NCI-H748 (cell line): ENCODE data around the gene HOXB3.

Experiments
- DNase-seq: peaks from one replicate; lab custom pipeline; 2025; ENCODE audit not compliant: unreplicated experiment; lab: John Stamatoyannopoulos, UW

Gene HOXB3

DNA sequence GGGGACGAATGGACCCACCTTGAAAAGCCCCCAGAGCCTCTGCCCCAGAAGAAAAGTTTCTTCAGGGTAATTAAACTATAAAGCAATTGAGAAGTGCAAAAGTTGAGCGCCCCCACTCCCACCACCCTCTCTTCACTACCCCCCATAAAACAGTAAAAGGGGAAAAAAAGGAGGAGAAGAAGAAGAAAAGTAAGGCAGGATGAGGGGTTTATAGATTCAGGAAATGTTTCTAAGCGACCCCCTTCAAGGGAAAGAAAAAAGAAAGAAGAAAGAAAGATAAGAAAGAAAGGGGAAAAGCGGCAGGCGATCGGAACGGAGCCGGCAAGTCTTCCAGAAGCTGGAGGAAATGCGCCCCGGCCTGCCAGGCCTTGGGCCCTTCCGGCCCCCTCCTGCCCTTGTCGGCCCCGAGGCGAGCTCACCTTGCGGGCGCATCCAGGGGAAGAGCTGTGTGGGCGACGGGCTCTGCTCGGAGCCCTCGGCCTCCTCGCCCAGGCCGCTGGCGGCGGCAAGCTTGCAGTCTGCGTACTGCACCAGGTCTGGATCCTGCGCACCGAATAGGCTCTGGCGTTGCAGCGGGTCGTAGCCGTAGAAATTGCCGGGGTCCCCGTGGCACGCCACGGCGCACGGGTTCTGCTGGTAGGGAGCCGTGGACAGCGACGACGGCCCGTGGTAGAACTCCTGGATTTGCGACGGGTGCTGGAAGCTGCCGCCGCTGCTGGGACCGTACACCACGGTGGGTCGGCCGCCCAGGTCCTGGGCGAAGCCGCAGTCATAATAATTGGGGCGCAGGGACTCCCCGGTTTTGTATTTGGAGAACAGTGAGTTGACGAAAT, 24.0 kb upstream of the HOXB3 start:
- peak; percentile 80 for DNase-seq

DNA sequence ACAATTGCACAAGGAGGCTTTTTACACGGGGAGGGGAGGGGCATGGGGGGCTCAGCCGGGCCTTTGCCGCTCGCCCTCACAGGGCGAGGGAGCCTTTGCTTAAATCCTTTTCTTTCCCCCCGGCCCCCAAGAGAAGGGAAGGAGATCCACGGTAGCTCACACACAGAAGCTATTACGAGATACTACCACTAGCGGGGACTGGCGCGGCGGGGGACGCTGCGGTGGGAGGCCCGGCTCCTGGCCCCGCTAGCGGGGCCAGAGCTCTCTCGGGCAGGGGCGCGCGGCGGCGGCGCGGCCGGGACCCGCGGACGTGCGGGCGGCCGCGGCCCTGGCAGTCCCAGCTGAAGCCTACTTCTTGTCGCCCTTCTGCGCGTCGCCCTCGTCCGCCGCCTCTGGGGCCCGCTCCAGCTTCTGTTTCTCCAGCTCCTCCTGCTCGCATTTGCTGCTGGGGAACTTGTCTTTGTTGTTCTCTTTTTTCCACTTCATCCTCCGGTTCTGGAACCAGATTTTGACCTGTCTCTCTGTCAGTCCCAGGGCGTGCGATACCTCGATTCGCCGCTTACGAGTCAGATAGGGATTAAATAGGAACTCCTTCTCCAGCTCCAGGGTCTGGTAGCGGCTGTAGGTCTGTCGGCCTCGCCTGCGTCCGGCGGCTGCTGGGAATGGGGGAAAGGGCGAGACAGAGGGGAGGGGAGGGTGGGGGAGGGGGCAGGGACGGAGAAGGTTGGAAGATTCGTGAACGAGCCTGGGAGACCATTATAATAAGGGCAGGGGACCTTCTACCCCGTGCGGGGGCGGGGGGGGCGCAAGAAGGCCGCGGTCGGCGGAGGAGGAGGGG, 23.0 kb upstream of the HOXB3 start:
- peak; percentile 66 for DNase-seq

DNA sequence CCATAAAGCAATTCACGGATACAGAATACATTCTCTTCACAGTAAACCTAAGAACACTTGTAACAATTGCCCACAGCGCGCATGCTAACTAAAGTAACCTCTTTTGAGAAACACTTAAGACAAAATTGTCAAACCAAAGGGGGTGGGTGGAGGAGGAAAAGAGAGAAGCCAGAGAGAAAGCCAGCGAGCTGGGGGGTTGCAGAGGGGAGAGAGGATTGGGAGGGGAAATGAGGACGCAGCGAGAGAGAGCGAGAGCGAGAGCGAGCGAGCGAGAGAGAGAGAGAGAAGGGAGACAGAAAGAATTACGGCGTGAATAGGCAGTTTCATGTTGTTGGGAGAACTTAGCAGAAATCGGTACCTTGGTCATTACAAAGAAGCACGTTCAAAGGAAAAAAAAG, 22.4 kb upstream of the HOXB3 start:
- DNase-seq = peak; percentile 57

DNA sequence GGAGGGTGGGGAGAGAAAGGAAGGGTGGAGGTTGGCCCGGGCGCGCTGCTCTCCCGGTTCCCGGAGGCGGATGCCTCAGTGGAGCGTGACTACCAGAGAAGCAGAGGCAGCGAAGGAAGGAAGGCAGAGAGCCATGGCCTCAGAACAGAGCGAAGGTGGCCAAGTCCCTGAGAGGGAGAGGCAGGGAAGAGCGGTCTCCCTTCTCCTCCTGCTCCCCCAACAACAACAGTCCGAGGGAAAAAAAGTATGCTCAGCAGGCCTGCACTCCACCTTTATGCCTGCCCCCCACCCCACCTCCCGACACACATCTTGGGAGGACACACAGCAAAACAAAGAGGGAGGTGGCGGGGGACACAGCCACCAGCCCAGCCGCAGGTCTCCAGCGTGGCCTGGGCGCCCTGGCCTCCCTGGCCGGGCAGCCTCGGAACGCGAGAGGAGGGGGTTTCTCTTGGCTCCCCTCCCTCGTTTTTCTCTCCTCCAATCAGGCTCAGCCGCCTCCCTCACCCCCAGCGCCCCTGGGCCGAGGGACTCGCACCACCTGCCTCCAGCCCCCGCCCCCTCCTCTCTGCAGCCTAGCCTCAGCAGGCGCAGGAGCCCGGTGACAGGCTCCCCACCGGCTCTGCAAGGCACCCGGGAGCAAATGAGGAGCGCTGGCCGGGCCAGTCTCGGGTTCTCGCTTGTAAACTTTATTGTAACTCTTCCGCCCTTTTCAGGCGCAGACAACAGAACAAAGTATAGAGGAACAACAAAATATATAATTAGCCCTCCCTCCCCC, 21.8 kb upstream of the HOXB3 start:
- DNase-seq = peak; percentile 81

DNA sequence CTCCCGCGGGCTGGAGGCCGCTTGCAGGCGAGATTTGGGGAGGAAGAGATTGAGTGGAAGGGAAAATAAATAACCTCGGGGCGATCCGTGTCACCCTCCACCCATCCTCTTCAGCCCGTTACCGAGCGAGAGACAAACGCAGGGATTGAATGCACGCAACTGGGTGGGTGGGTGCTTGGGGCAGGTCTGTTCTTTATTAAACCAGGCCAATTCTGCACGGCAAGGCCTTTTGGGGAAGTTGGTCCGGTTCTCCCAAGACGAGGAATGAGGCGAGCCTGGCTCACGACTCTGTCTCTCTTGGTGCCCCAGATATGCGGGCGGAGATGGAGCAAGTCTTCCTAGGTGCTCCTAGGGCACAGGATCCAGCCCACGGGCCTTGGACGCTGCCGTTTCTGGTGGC, 21.2 kb upstream of the HOXB3 start:
- peak; percentile 69 for DNase-seq

DNA sequence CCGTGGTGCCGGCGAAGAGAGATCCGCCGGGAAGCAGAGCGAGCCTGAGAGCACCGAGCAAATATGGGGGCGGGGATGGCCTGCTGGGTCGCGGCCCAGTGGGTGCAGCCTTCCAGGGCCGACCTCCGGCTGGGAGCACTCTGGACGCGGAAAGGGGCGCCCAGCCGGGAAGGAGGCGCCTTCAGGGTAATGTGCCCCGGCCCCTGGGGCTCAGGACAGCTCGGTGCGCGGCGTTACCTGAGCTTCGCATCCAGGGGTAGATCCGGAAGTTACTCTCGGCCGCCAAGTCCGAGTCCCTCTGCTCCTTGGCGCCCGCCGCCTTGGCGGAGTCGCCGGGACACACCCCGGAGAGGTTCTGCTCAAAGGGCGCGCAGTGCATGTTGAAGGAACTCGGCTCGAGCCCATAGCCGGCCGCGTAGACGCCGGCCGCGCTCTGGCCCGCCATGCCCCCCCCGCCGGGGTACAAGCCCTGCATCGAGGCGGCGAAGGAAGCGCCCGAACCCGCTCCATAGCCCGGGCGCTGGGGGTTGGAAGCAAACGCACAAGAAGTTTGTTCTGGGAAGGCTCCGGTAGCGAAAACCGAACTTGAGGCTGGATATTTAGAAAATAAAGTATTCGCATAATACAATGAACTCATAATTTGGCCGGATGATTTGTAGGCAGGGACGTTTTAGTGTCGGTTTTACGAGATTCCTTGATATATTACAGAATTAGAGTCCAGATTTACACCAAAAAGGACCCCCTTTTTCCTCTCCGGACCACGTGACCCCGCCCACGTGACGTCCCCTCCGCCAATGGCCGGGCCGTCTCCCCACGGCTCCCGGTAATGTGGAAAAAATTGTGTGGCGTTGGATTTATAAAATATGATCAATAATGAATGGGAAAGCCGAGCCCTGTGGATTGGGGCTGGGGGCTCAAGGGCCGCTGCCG, 20.5 kb upstream of the HOXB3 start, which contains the start of gene HOXB7:
TSS of gene HOXB7 (minus strand) at position 736 of the 930 bp plus-strand sequence. CDS start at position 637, 99 bp downstream.
- peak; percentile 77 for DNase-seq

DNA sequence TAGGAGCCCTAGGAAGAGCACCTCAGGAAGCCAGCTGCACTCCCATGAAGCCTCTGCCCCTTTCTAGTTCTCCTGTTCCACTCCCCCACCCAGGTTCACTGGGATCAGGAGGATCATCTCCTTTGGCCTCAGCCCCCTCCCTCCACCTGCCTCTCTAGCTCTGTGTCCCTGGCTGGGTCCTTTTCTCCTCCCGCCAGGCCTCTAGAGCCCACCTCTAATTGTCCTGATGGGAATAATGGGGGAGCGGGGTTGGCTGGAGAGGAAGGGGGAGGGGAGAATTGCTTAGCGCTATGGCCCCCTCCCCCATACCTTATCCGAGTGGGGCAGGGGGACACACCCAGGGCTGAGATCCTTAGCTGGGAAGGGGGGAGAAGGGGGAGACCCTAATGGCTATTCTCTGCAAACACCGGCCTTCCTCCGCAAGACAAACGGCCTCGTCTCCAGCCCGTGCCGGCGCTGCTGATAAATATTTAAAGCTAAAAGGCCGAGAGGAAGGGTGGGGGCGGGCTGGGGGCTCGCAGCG, 19.8 kb upstream of the HOXB3 start:
- DNase-seq = peak; percentile 70

DNA sequence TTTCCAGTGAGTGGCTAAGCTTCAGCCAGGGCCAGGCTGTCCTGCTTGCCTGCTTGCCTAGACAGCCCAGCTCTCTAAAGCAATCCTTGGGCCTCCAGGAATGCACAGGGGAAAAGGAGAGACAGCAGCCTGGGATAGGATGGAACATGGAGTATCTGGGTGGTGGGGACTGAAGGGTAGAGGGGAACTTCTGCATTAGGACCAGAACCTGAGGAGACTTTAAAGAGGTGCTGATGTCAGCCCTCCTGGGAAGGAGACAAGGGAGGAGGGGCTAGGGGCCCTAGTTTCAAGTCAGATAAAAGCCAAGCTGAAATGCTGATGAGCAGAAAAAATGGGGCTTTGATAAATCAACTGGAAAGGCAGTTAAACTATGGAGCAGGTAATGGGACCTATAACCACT, 19.0 kb upstream of the HOXB3 start:
- no peak for DNase-seq

DNA sequence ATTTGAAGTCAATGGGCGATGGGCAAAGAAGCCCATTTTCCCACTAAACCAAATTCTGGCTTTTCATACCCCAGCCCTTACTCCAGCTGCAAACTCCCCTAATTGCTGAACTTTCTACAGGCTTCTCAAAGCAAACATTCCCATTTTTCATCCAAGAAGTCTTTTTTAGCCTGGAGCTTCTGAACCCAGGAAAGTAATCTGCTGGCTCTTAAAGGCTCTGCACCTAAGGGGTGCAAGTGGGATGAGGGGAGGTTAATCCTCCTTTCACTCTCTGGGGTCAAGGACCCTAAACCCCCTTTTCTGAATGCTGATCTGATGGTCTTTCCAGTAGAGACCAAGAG, 18.4 kb upstream of the HOXB3 start:
- no peak for DNase-seq

DNA sequence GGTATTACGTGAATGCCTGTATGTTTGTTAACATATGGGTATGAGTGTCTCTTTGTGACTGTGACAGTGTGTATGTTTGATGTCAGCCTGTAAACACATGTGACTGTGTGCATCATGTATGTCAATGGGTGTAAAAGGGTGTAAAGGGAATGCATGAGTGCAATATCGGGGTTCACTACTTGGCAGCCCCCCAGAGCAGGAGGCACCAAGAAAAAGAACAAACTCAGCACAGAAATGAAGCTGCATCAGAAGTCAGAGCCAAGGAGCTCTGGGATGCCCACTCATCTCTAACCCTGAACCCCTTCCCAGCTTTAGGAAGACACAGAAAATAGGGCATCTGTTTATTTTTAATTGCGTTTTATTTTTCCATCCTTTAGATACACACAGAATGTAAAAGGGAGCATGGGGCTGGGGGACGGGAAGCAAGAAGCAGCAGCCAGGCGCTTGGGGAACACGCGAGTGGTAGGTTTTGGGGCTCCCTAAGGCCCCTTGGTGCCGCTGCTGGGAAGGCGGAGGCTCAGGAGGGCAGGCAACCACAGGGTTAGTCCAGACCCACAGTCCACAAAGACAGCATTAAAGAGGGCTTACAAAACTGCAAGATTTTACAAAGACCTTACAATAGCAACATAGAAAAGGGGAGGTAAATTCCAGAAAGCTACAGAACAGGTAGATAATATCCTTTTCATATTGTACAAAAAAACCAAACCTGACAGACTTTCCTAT, 17.0 kb upstream of the HOXB3 start:
- DNase-seq = no peak

DNA sequence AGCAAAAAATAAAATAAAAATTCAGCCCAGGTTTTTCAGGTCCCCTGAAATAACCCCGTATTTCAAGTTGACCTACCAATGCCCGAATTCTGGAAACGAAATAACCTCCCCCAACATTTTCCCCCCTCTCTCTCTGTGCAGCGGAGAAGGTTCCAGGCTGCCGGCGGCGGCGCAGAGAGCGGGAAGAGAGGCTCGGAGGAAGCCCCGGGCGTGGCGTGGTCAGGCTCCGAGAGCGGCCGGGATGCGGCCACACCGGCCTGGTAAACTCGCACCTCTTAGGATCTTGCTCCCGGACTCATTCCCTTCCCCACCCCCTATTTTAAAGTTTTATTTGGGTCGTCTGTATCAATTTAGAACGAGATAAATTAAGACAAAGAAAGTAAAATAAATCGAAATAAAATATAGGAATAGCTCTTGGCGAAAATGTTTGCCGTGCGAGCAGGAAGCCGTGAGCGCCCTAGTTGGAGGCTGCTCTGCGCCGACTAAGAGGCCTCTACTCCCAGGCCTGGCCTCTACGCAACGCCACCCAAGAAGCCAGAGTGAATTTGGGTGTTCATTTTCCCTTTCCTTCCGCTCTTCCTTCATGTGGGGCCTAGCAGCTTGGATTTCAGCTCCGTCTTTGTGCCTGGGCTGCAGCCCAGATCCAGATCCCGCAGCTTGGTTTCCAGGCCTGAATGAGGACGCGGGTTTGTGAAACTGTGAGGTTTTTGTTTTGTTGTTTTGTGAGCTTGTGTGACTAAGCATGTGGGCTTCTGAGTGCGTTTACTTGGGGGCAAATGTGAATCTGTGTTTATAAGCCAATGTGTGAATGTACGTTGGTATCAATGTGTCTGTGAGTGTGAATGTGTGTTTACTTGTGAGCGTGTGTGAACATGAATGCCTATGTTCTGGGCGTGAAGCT, 16.2 kb upstream of the HOXB3 start:
- DNase-seq = no peak

DNA sequence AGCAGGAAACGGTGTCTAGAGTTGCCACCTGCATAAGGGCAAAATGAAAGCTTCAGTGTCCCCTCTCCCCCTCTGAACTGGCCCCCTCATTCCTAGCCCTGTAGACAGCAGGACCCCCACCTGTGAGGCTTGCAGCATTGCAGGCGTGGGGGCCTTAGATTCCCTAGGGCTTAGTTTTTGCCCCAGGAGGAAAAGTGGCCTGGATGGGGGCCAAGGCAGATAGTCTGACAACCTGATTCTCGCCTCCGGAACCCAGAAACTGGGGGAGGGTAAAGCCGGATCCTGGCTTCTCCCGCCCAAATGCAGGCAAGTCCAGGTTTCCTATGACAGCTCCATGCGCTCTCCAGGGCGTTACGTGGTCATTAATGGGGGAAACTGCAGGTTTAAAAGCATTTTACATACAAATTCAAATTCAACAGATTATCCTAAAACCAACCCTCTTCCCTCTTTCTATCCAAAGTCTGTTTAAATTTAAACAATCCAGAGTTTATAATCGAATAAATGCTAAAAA, 15.4 kb upstream of the HOXB3 start:
- DNase-seq = no peak

DNA sequence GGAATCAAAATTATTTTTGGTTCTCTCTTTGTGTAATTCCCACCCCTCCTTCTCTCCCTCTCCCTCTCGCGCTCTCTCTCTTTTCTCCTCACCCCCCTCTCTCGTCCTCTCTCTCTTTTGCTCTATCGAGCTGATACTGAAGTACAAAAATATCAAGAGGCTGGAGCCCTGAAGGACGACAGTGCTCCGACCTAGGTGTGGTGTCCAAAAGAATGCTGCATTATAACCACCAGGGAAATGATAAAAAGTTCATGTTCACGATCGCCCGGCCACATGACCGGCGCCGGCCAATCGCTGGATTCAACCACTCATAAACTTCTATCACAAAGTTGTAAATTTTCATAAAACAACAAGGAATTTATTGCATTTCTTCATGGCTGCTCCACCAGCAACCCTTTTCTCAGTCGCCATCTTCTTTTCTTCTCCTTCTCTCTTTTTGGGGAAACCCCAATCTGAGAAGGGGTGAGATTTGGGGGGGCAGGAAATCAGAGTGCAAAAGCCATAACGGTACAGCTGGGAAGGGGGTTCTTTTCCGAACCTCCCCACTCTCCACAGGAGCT, 14.8 kb upstream of the HOXB3 start, which contains the start of gene HOXB6:
TSS of gene HOXB6 (minus strand) at position 217 of the 560 bp plus-strand sequence. CDS start 6,836 bp downstream, outside the sequence.
- DNase-seq = no peak

DNA sequence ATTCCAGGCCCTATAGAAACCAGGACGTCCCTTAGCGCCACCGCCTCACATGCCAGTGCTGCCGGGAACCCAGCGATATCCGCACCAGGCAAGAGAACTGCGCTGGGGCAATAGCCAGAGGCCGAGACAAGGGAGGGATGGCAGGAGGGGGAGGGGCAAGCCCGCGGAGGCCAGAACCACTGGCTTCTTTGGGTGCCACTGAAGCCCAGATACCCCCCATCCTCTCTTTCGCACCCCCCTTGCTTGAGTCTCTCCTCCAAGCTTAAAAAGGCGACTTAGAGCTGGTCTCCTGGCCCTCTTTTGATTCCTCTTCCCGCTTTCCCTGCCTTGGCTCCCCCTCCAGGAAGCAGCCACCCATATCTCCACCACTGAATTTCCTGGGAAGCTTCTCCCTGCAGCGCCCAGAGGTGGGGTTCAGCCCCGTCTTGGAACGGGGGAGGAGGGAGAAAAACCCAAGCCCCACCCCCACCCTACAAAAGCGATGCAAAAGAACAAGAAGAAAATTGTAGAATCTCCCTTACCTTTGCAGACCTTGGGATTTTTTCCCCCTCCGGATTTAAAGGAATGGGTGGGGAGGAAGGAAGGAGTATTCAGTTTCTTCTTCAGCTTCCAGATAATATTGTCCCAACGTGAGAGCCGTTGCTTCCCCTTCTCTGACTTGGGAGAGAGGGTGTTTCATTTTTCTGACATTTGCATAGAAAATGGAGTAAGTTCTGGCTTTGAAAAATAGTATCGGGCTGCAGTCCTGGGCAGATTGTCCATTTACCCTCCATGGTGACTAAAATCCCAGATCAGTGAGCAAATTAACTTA, 14.1 kb upstream of the HOXB3 start:
- peak; percentile 10 for DNase-seq

DNA sequence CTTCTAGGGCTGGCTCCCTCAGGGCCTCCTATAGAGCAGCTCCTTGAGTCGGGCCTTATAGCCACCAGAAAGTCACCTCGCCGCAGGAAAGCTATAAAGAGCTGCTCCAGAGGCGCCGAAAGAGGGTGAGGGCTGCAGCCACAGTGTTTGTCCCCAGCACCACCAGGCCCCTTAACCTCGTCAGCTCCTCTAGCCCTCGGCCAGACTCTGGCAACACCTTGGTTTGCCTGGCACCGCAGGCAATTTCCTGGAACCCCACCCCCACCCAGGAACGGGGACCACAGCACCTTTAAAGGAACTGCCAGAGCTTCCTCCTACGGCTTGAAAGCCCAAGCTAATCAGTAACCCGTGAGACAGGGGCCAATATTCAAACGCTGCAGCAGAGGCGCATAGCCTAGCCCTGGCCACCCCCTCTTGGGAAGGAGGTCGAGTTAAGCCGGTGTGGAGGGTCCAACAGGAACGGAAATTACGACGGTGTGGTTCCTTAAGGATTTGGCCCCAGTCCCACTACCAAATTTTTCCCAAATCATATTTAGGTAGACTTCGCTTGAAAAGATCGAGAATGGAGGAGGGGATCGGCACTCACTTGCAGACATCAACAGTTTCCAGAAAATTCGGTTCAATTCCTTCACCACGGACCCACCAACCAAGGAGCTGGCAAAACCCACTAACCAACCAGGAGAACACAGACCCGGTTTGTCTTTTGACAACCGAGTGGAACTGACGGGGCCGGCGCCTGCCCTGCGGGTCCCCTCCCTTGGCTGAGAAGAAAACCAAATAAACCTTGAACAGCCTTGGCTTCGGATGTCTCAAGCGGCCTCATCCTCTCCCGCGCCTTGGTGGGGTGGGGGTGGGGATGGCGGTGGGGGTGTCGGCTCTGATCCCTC, 11.7 kb upstream of the HOXB3 start:
- DNase-seq = no peak

DNA sequence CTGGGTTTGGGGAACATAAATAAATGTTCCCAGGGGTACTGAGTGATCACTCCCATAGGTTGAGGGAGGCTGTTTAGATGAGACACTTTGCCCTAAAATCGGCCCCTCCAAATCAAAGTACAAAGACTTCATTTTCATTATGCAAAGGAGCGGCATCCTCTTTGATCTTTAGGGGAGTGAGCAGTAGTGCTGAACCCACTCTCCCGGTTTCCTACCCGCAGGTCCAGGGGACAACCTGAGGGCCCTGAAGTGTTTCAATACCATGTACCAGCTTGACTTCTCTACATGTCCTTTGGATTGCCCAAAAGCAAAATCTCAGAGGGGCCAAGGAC, 11.1 kb upstream of the HOXB3 start:
- no peak for DNase-seq
